WTC11 (cell line): ENCODE measurements around the gene OR6M1. TPM values are rescaled to one million over a fixed set of nuclear protein-coding genes. Genes with fewer than 3 reads are reported as not detected.

Source experiments
- ATAC-seq: fragments of 200-7000 bp; cut with Tn5 transposase; 2 replicates; pipeline ENCODE4 v1.10.0; 2021; ENCODE audit warnings: mild to moderate bottlenecking, moderate library complexity
- CTCF ChIA-PET: fragments of 300-600 bp; sonication (Branson Sonifier 250); formaldehyde crosslinking; loops from one replicate; lab custom pipeline; 2021; ENCODE audit warnings: antibody characterized with exemption; lab: Charles Lee
- POLR2A ChIA-PET: fragments of 350-600 bp; sonication (Branson Sonifier 250); formaldehyde crosslinking; loops from one replicate; lab custom pipeline; 2021; ENCODE audit warnings: antibody characterized with exemption; lab: Charles Lee
- DNase-seq: peaks from one replicate; pipeline ENCODE4 v3.0.0; 2021; ENCODE audit warnings: low spot score
- H3K27ac Mint-ChIP-seq: 2 replicates; pipeline ENCODE4 v1.8.0; 2021; ENCODE audit warnings: mixed read lengths
- H3K27me3 Mint-ChIP-seq: 2 replicates; pipeline ENCODE4 v1.8.0; 2021; ENCODE audit warnings: low read depth, mild to moderate bottlenecking, moderate library complexity, mixed read lengths
- H3K36me3 Mint-ChIP-seq: 2 replicates; pipeline ENCODE4 v1.8.0; 2021; ENCODE audit warnings: mixed read lengths
- H3K4me1 Mint-ChIP-seq: 2 replicates; pipeline ENCODE4 v1.8.0; 2022; ENCODE audit warnings: mixed read lengths
- H3K4me3 Mint-ChIP-seq: 2 replicates; pipeline ENCODE4 v1.8.0; 2021; ENCODE audit warnings: mild to moderate bottlenecking, moderate library complexity, mixed read lengths
- H3K9me3 Mint-ChIP-seq: 2 replicates; pipeline ENCODE4 v1.8.0; 2021; ENCODE audit warnings: mixed read lengths
- CREM ChIP-seq: sonication (generic); formaldehyde crosslinking; IDR thresholded peaks from 2 replicates; pipeline ENCODE4 v1.8.1; 2022; ENCODE audit warnings: mild to moderate bottlenecking, missing genetic modification reagents, moderate library complexity
- E2F1 ChIP-seq: sonication (generic); formaldehyde crosslinking; IDR thresholded peaks from 2 replicates; pipeline ENCODE4 v1.8.0; 2022; ENCODE audit warnings: mild to moderate bottlenecking, missing genetic modification reagents
- E2F4 ChIP-seq: sonication (generic); formaldehyde crosslinking; IDR thresholded peaks from 2 replicates; pipeline ENCODE4 v1.8.1; 2022; ENCODE audit warnings: low read depth, mild to moderate bottlenecking, moderate library complexity, missing genetic modification reagents, borderline replicate concordance
- ESRRA ChIP-seq: sonication (generic); formaldehyde crosslinking; IDR thresholded peaks from 2 replicates; pipeline ENCODE4 v1.8.1; 2022; ENCODE audit warnings: mild to moderate bottlenecking, missing genetic modification reagents, borderline replicate concordance
- FOXJ3 ChIP-seq: sonication (generic); formaldehyde crosslinking; IDR thresholded peaks from 2 replicates; pipeline ENCODE4 v1.9.0; 2021; ENCODE audit warnings: missing genetic modification reagents, mild to moderate bottlenecking, borderline replicate concordance
- FOXK1 ChIP-seq: sonication (generic); formaldehyde crosslinking; IDR thresholded peaks from 2 replicates; pipeline ENCODE4 v1.8.0; 2022; ENCODE audit warnings: mild to moderate bottlenecking, moderate library complexity, missing genetic modification reagents
- GRHL2 ChIP-seq: fragments of 250-450 bp; sonication (Bioruptor Pico); IDR thresholded peaks from 2 replicates; pipeline ENCODE4 v1.8.0; 2022; ENCODE audit warnings: mild to moderate bottlenecking, moderate library complexity; ENCODE audit not compliant: insufficient replicate concordance, severe bottlenecking
- IRF2 ChIP-seq: sonication (generic); formaldehyde crosslinking; IDR thresholded peaks from 2 replicates; pipeline ENCODE4 v1.8.0; 2022; ENCODE audit warnings: low read depth, missing genetic modification reagents, borderline replicate concordance
- JUN ChIP-seq: sonication (generic); formaldehyde crosslinking; IDR thresholded peaks from 2 replicates; pipeline ENCODE4 v1.8.0; 2023; ENCODE audit warnings: mild to moderate bottlenecking, missing genetic modification reagents
- KAT7 ChIP-seq: sonication (generic); formaldehyde crosslinking; IDR thresholded peaks from 2 replicates; pipeline ENCODE4 v1.8.1; 2023; ENCODE audit warnings: missing genetic modification reagents, mild to moderate bottlenecking, borderline replicate concordance
- NFYB ChIP-seq: sonication (generic); formaldehyde crosslinking; conservative IDR thresholded peaks from 2 replicates; pipeline ENCODE4 v1.8.0; 2022; ENCODE audit warnings: low read depth, missing genetic modification reagents
- NR1H2 ChIP-seq: sonication (generic); formaldehyde crosslinking; IDR thresholded peaks from 2 replicates; pipeline ENCODE4 v1.9.0; 2021; ENCODE audit warnings: mild to moderate bottlenecking, moderate library complexity, missing genetic modification reagents
- OVOL2 ChIP-seq: fragments of 250-450 bp; sonication (Bioruptor Pico); IDR thresholded peaks from 2 replicates; pipeline ENCODE4 v1.9.0; 2021; ENCODE audit warnings: mild to moderate bottlenecking, borderline replicate concordance
- SMAD3 ChIP-seq: sonication (generic); formaldehyde crosslinking; IDR thresholded peaks from 2 replicates; pipeline ENCODE4 v1.8.0; 2022; ENCODE audit warnings: missing genetic modification reagents, mild to moderate bottlenecking, borderline replicate concordance
- TCF7 ChIP-seq: sonication (generic); formaldehyde crosslinking; IDR thresholded peaks from 2 replicates; pipeline ENCODE4 v1.8.0; 2022; ENCODE audit warnings: mild to moderate bottlenecking, low read depth, missing genetic modification reagents, moderate library complexity
- TEAD4 ChIP-seq: sonication (generic); formaldehyde crosslinking; IDR thresholded peaks from 2 replicates; pipeline ENCODE4 v1.8.0; 2022; ENCODE audit warnings: mild to moderate bottlenecking, missing genetic modification reagents
- ZNF121 ChIP-seq: sonication (generic); formaldehyde crosslinking; IDR thresholded peaks from 2 replicates; pipeline ENCODE4 v1.8.0; 2023; ENCODE audit warnings: missing genetic modification reagents
- ZNF512 ChIP-seq: sonication (generic); formaldehyde crosslinking; IDR thresholded peaks from 2 replicates; pipeline ENCODE4 v1.8.1; 2022; ENCODE audit warnings: missing genetic modification reagents, borderline replicate concordance
- total RNA-seq: library from RNA; stranded (reverse); gene quantifications from 3 replicates; pipeline ENCODE4 v1.2.3, GENCODE V29; 2021
- TF ChIP-seq, protein P1 (sequence below): sonication (generic); formaldehyde crosslinking; IDR thresholded peaks from 2 replicates; pipeline ENCODE4 v1.8.1; 2023; ENCODE audit warnings: mild to moderate bottlenecking, missing genetic modification reagents
- TF ChIP-seq, protein P2 (sequence below): sonication (generic); formaldehyde crosslinking; IDR thresholded peaks from 2 replicates; pipeline ENCODE4 v1.8.1; 2023; ENCODE audit warnings: mild to moderate bottlenecking, missing genetic modification reagents, moderate library complexity
- TF ChIP-seq, protein P3 (sequence below): sonication (generic); formaldehyde crosslinking; IDR thresholded peaks from 2 replicates; pipeline ENCODE4 v1.8.1; 2022; ENCODE audit warnings: mild to moderate bottlenecking, moderate library complexity, missing genetic modification reagents
- TF ChIP-seq, protein P4 (sequence below): sonication (generic); formaldehyde crosslinking; IDR thresholded peaks from 2 replicates; pipeline ENCODE4 v1.8.0; 2023; ENCODE audit warnings: mild to moderate bottlenecking, missing genetic modification reagents

OR6M1 gene
- total RNA-seq, 1 experiment from 2014 or later, result not detected

DNA sequence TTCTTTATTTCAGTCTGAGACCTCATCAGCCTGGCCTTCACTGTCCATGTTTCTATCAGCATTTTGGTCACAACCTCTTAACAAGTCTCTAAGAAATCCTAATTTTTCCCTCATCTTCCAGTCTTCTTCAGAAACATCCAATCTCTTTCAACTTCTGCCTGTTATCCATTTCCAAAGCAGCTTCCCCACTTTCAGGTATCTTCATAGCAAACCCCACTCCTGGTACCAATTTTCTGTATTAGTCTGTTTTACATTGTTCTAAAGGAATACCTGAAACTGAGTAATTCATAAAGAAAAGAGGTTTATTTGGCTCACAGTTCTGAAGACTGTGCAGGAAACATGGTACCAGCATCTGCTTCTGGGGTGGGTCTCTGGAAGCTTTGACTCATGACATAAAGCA, 43.7 kb downstream of the OR6M1 start:
- ChIA-PET POLR2A (no interaction called here), CTCF (no interaction called here)
- Mint-ChIP-seq H3K4me1 (no peaks in the 10 kb centered on the region), H3K27ac (no peak overlapping the region), H3K9me3 (peaks cover 44% of the 10 kb centered on the region), H3K36me3 (peaks cover 40% of the 10 kb centered on the region), H3K4me3 (no peak overlapping the region), H3K27me3 (no peaks in the 10 kb centered on the region)
- no peak for TF ChIP-seq ESRRA (CRISPR knock-in tag)
- no peak for TF ChIP-seq CREM (CRISPR knock-in tag)
- no peak for TF ChIP-seq FOXK1 (CRISPR knock-in tag)
- no peak for TF ChIP-seq JUN (CRISPR knock-in tag)
- no peak for TF ChIP-seq GRHL2
- TF ChIP-seq, protein P1, sequence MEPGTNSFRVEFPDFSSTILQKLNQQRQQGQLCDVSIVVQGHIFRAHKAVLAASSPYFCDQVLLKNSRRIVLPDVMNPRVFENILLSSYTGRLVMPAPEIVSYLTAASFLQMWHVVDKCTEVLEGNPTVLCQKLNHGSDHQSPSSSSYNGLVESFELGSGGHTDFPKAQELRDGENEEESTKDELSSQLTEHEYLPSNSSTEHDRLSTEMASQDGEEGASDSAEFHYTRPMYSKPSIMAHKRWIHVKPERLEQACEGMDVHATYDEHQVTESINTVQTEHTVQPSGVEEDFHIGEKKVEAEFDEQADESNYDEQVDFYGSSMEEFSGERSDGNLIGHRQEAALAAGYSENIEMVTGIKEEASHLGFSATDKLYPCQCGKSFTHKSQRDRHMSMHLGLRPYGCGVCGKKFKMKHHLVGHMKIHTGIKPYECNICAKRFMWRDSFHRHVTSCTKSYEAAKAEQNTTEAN (CRISPR knock-in tag), result no peak
- no peak for TF ChIP-seq FOXJ3
- TF ChIP-seq TEAD4 (CRISPR knock-in tag), result no peak
- TF ChIP-seq ZNF121 (CRISPR knock-in tag), result no peak
- TF ChIP-seq, protein P2, sequence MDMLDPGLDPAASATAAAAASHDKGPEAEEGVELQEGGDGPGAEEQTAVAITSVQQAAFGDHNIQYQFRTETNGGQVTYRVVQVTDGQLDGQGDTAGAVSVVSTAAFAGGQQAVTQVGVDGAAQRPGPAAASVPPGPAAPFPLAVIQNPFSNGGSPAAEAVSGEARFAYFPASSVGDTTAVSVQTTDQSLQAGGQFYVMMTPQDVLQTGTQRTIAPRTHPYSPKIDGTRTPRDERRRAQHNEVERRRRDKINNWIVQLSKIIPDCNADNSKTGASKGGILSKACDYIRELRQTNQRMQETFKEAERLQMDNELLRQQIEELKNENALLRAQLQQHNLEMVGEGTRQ, result no peak
- TF ChIP-seq ZNF512 (CRISPR knock-in tag), result no peak
- TF ChIP-seq NFYB (CRISPR knock-in tag), result no peak
- TF ChIP-seq SMAD3 (CRISPR knock-in tag), result no peak
- TF ChIP-seq, protein P3, sequence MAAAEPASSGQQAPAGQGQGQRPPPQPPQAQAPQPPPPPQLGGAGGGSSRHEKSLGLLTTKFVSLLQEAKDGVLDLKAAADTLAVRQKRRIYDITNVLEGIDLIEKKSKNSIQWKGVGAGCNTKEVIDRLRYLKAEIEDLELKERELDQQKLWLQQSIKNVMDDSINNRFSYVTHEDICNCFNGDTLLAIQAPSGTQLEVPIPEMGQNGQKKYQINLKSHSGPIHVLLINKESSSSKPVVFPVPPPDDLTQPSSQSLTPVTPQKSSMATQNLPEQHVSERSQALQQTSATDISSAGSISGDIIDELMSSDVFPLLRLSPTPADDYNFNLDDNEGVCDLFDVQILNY (CRISPR knock-in tag), result no peak
- TF ChIP-seq, protein P4, sequence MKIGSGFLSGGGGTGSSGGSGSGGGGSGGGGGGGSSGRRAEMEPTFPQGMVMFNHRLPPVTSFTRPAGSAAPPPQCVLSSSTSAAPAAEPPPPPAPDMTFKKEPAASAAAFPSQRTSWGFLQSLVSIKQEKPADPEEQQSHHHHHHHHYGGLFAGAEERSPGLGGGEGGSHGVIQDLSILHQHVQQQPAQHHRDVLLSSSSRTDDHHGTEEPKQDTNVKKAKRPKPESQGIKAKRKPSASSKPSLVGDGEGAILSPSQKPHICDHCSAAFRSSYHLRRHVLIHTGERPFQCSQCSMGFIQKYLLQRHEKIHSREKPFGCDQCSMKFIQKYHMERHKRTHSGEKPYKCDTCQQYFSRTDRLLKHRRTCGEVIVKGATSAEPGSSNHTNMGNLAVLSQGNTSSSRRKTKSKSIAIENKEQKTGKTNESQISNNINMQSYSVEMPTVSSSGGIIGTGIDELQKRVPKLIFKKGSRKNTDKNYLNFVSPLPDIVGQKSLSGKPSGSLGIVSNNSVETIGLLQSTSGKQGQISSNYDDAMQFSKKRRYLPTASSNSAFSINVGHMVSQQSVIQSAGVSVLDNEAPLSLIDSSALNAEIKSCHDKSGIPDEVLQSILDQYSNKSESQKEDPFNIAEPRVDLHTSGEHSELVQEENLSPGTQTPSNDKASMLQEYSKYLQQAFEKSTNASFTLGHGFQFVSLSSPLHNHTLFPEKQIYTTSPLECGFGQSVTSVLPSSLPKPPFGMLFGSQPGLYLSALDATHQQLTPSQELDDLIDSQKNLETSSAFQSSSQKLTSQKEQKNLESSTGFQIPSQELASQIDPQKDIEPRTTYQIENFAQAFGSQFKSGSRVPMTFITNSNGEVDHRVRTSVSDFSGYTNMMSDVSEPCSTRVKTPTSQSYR, result no peak
- TF ChIP-seq NR1H2 (CRISPR knock-in tag), result no peak
- no peak for TF ChIP-seq KAT7 (CRISPR knock-in tag)
- no peak for TF ChIP-seq IRF2 (CRISPR knock-in tag)
- ATAC-seq (no peak), DNase-seq (no peak)

GRCh38 chr11:123760894-123761293, 45.3 kb downstream of the OR6M1 start:
- POLR2A ChIA-PET, result no interaction called here
- TF ChIP-seq E2F1 (no peak), GRHL2 (no peak), TCF7 (CRISPR knock-in tag) (no peak), OVOL2 (CRISPR knock-in tag) (no peak), E2F4 (no peak)
- TF ChIP-seq, protein P1 (CRISPR knock-in tag), result no peak
- TF ChIP-seq, protein P2, result no peak

More at GRCh38 chr11:123760894-123761293, 45.3 kb downstream of the OR6M1 start:
- CTCF ChIA-PET, result interaction anchor here (0.6 kb wide), 1 partner anchor 1003 kb away, joined by 6 read pairs; no protein-coding TSS in a partner anchor
- Mint-ChIP-seq H3K9me3 (peaks cover 36% of the 10 kb centered on the region), H3K4me3 (no peak overlapping the region), H3K4me1 (peaks cover 6% of the 10 kb centered on the region; the same call in 1 of the 2 replicates), H3K36me3 (peaks cover 36% of the 10 kb centered on the region), H3K27ac (no peak overlapping the region), H3K27me3 (no peaks in the 10 kb centered on the region)
- DNase-seq, result no peak
- ATAC-seq, result no peak
